SK-N-MC (cell line): Measurements from ENCODE around the gene GPATCH4.

ENCODE experiments used
- EZH2 ChIP-seq: fragments of 200-600 bp; sonication (generic); IDR thresholded peaks from one replicate; pipeline ENCODE4 v1.6.1; 2017; ENCODE audit warnings: antibody characterized with exemption
- FOXP2 ChIP-seq: optimal IDR thresholded peaks from 2 replicates; pipeline ENCODE3; 2011; ENCODE audit warnings: mild to moderate bottlenecking, moderate library complexity; ENCODE audit not compliant: insufficient read depth; ENCODE audit errors: extremely low read length, control extremely low read depth
- POLR2AphosphoS5 ChIP-seq: IDR thresholded peaks from 2 replicates; pipeline ENCODE4 v1.6.1; 2012; ENCODE audit warnings: mild to moderate bottlenecking, low read depth, low read length, borderline replicate concordance

- TF ChIP-seq FOXP2 (no peak), POLR2AphosphoS5 (peak; percentile 1), EZH2 (no peak)
These were observed 8.9 kb downstream of the GPATCH4 start for GRCh38 chr1:156592158-156592909.
